GM19455 (cell line): ENCODE data around the gene SH3RF3.

Experiments used
- ATAC-seq: cut with Tn5 transposase; IDR thresholded peaks from one replicate; pipeline ENCODE4 v1.9.1; 2021; ENCODE audit not compliant: unreplicated experiment

The SH3RF3 gene

DNA sequence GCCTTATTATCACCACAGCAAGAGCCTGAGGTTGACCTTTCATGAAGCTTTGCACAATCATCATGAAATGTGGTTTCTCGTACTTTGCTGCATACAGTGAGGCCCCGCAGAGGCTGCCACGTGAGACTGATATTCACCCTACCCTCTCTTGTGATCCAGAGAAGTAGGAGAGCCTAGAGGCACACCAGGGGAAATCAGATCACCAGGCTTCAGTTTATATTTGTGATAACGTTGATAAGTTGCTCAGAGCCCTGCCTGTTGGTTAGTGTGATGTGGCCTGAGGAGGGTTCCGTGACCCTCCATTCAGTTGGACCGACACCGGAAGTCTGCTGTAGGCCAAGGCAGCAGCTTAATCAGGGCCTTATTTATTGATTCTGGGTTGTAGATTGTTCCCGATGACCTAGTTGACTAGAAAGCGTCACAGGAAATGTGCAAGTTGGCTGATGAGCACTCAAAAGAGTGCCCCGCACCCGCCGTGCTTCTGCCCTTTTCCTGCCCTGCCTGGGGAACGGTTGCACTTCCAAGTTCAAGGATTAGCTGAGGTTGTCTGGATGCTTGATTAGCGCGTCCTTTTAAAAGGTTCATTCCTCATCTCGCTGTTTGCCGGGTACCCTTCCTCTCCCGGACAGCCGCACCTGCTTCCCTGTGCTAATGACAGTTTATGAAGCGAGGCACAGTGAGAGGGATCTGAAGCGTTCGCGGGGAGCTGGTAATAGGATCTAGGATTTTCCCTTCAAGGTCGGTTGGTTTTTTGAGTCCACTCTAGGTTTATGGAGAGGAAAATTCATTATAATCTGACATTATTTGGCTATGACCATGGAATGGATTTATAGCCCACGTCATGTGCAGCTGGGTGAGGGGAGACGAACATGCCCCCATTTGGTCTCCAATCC, 146.4 kb downstream of the SH3RF3 start:
- ATAC-seq, result no peak

DNA sequence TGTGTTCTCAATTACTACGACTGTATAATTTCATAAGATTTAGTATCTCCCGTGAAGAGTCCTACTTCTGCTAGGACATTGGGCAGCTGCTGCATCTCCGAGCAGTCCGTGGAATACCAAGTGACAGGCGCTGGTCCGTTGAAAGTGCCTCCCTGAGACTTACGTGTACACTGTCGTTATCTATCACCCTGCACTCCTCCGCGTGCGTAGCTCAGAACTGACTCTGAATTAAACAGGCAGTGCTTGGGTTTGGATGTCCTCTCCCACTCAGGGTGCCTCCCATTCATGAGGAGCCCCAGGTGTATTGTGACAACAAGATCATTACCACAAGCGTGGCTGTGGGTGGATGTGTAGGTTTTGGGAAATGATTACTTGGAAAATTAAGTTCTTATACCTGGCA, 148.4 kb downstream of the SH3RF3 start:
- ATAC-seq, result no peak

DNA sequence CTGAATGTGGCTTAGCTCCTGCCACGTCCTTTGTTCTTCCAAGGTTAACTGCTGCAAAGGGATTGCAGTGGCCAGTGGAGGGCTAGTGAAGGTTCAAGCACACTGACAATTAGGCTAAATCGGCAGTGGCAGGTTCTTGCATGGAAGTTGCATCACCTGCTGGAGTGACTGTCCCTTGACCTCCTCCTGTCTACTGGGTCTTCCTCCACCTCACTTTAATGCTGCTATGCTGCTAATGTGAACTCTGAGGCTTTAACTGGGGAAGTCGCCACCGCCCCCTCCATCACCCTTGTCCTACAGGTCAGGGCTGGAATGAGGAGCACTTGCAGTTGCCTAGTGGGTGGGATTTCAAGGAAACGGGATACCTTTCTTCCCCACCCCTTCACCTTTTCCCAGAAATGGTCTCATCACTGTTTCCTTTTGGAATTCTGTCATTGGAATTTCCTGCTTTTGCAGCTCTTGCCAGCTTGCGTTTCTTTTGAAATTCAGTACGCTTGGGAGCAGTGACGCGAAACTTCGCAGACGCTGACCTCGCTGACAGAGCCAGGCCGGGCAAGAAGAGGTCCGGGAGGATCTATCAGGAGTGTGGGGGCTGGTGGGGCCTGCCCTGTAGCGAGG, 150.3 kb downstream of the SH3RF3 start:
- ATAC-seq, result no peak

DNA sequence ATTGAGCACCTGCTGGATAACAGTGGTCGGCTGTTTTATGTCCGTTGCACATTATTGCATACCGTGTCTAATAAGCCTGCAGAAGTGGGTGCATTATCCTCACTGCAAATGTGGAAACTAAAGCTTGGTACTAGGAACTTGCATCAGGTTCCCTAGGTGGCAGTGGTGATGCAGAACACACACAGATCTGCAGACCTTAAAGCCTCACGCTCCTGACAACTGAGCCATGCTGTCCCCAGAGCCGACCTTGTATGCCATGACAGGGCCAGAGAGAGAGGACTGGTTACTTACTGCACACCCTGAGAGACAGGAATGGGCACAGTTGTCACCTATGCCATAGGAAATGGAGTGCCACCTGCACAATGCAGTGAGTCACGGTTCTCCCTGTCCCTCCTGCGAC, 151.8 kb downstream of the SH3RF3 start:
- ATAC-seq, result no peak

DNA sequence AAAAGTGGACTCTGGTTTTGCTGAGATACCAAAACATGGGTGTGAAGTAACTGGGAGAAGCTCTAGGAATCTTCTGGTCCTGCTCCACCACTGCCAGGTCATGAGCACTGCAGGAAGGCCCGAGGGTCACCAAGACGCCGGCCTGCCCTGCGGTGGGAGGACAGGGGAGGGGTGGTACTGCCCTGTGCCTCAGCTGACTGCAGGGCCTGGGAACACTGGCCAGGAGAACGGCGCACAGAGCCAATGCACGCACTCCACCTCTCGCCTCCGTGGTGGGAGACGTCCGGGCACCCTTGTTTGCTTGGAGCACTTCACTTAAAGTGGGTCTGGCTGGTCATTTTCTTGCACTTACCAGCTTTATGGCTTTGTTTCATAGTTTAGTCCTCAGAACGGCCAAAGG, 153.4 kb downstream of the SH3RF3 start:
- ATAC-seq, result no peak

DNA sequence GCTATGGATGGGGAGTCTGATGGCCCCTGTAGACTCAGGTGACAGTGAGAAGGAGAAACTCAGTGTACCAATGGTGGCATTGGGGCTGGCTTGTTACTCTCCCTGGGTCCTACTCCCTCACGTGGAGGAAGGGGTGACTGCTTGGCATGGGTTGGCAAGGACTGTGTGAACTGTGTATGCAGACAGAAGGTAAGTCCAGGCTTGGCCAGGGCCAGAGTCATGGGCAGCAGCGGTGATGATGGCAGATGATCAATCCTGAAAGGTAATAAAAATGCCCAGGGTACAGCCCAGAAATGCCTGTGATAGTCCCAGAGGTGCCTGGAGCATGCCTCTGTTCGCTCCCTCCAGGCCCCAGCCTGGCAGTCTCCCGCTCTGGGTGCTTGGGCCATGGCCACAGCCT, 153.9 kb downstream of the SH3RF3 start:
- ATAC-seq, result no peak

DNA sequence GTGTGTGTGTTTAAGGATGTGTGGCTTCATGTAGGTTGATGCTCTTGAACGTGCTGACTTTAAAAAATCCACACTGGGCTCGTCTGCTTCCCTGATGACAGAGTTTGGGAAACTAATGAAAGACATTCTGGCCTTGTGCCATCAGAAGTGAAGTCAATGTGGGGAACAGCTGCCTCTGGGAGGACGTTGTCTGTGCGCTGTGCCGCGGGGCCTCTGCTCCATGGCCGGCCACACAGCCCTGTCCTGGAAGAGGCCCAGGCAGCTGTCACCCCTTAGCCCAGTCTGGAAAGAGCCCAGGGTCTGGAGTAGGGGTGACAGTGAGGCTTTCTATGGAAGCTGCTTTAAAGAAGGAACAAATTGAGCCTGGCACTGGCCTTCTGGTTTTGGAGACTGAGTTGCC, 155.8 kb downstream of the SH3RF3 start:
- ATAC-seq, result no peak

DNA sequence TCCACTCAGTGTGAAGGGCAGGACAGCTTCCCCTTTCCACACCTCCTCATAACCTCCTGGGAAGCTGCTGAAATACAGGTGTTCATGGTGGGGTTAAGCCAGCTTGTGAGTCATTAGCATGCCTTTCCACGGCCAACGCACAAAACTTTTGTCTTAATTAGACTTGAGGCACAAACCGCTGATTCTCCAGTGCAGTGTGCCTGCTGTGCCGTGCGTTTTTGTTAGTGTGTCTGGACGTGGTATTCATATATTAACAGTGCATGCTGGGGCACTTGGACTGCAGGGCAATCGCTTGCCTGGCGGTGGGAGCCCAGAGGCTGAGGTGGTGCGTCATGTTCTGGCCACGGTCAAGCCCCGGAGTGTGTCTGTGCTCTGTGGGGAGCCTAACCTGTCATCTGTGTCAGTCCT, 156.2 kb downstream of the SH3RF3 start:
- ATAC-seq, result no peak

DNA sequence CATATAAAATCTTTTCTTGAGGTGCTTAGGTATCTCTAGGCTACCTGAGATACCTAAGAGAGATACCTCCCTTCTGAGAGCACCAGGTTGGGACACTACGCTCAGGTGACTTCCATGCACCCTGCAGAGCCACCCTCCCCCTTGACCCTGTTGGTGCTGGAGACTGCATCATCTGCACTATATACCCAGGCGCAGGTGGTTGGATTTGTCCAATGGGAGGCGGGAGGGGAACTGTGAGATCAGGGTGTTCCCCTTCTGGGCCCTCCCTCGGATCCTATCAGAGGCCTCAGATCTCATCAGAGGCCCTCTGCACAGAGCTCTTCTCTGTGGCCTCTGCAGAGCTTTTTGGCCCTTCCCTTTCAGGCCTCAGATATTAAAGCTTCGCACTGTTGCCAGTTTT, 158.4 kb downstream of the SH3RF3 start:
- no peak for ATAC-seq

DNA sequence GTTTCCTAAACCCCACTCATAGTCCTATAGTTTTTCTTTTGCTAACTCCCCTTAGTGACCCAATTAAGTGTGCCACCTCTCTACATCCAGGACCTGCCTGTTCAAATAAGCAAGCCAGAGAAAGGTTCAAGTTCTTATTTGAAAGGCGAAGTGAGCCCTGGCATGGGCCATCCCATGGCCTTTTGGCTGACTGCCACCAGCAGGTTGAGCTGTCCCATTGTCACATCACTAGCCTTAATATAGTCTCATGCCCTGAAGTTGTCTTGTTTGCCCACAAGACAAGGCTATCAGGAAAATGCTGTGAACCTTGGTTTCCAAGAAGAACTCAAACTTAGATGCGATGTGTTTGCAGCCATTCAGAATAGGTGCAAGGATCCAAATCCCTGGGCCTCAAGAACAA, 158.8 kb downstream of the SH3RF3 start:
- ATAC-seq, result no peak

DNA sequence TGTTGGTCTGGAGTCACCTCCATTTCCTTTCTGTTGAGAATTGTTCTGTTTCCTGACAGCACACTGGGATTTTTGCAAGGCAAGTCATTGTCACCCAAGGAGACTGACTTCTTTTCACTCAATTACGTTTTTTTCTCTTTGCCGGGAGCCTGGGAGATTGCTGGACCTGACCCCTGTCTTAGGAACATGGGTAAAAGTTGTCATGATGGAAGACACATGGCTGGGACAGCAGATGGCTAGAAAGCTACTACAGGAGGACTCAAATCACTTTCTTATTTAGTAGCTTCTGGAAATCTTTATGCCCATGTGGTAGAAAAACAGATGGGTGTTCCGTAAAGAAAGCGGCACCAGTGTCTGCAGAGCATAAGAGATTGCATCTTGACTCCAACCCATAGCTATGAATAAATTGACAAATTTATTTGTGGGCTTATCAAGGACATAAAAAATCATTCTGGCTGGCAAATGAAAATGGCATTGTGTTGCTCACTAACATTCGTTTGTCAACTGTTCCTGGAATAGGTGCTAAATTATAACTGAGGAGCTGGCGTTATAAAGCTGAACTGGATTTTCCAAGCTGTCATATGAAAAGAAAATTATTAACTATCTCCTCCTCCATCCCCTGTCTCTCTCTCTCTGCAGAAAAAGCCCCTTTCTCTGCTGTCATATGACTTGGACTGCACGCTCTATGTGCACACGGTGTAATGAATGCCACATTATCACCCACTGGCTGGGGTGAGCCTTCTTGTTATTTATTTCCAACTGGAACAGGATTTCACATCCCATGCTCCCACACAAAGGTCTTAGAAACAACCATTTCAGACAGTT, 159.8 kb downstream of the SH3RF3 start:
- no peak for ATAC-seq

DNA sequence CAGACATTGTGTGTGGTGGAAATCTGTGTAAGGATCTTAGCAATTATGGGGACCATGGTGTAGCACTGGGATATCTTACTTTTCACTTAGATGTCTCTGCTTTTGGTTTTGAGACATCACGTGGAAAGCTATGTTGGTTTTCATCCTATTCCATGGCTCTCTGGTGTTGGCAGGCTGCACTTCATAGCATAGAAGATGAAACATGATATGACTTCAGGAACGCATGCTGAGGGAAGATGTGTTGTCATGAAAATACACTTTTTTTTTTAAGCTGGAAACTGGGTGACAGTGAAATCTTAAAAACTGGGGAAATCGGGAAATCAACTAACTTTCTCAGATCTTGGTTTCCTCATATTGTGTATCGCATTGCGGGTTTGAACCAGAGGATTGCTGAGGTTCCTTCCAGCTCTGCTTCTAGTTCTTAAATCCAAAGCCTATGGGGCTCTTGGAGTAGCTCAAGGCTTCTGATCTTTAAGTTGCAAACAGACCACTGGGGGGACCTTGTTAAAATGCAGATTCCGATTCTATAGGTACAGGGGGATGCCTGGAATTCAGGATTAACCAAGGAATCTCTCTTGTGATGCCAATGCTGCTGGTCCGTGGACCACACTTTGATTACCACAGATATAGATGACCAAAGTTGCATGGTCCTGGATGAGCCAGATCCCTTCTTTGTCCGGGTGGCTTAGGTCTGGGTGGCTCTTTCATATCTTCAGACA, 160.7 kb downstream of the SH3RF3 start:
- no peak for ATAC-seq

DNA sequence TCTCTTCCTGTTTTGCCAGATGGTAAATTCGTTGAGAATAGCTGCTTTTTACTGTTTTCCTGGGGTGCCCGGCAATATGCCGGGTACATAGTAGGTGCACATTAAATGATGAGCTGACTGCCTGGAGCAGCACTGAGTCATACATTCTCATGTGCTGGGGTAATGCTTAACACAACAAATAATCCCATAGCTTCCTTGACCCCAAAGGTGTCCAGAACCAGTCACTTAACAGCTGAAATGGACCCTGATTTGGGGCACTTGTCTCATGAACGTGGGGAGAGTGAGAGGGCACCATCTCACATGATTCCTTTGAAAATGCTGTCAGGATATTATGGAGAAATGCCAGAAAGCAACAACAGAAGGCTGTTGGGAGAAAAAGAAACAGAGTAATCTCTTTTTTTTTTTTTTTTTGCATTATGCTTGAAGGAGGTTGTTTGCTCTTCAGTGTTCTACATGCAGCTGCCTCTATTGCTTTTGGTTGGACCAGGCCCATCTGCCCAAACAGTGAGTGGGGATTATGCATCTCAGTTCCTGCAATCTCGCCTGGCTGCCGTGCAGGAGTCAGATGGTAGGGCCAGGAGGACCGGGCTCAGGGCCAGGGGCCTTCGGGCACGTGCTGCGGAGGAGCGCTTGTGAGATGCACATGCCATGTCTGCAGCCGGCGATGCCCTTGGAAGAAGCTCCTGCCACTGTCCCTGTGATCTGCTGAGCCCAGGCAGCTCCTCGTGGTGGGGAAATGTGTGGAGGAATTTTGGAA, 162.1 kb downstream of the SH3RF3 start:
- no peak for ATAC-seq

DNA sequence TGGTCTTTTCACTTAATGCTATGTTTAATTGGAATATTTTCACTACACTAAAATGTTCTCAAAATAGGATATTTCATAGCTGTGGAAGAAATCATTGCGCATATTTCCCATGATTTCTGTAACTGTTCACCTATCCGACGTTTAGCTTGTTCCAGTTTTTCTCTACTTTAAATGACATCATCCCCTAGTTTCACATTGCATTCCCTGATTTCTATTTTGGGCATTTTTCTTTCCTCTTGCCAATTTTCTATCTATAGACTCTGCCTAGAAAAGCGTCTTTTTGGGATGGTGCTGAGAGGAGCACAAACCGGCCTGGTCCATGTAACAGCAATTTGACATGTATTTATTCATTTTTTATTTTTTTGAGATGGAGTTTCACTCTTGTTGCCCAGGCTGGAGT, 163.4 kb downstream of the SH3RF3 start:
- ATAC-seq, result no peak

DNA sequence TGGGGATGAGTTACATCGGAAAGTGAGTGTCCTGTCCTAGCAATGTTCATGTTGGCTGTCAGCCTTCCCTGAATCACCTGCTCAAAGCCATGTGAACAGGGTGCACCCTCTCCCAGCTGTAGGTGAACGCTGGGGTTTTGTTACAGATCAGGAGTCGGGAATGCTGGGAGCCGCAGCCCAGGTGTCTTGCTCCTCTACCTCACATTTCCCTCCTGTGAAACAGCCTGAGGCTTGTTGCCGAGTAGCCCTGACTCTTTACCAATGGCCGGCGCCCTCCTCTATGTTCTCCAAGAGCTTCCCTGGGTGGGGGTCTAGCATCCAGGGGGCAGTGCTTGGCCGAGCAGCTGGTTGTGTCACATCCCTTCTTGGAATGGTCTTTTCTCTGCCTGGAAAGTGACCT, 164.7 kb downstream of the SH3RF3 start:
- ATAC-seq, result no peak

DNA sequence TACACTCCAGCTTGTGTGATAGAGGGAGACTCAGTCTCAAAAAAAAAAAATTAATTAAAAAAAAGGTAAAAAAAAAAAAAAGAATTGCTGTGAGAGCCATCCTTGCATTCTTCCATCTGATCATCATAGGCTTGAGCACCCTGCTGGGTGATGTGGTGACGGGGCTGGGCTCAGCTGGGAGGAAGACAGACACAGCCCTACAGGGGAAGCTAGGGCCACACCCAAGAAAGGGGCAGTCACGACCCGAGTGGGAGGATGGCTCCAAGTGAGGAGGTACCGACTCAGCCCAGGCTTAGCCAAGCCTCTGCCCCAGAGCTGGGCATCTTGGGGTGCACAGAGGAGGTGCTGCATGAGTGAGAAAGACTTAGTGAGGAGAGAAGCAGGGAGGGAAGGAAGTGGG, 165.5 kb downstream of the SH3RF3 start:
- no peak for ATAC-seq

DNA sequence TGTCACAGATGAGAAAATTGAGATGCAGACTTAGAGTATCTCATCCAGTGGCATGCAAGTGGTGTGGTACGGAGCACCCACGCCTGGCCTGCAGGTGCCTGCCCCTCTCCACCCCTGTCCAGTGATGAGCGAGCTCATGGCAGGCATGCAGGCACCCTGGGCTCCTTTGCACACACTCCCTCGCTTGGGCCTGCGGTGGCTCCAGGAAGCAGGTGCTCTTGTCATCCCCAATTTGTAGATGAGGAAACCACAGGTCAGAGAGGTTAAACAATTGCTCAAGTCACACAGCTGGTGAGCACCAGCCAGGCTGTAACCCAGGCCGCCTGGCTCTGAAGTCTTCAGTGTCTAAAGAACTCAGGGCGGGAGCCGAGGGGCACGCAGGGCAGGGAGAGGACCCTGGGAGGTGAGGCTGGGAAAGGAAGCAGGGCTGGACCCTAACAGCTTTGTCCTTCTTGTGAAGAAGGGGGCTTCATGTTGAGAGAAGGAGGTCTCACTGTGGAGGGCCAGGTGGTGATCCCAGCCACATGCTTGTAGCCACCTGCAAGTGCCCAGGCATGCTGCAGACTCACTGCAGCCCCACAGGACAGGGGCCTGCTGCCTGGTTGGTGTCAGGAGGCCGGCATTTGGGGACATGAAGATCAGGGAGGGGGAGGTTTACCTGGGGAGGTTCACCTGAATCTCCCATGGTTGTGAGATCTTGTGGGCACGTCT, 166.2 kb downstream of the SH3RF3 start:
- ATAC-seq, result no peak

DNA sequence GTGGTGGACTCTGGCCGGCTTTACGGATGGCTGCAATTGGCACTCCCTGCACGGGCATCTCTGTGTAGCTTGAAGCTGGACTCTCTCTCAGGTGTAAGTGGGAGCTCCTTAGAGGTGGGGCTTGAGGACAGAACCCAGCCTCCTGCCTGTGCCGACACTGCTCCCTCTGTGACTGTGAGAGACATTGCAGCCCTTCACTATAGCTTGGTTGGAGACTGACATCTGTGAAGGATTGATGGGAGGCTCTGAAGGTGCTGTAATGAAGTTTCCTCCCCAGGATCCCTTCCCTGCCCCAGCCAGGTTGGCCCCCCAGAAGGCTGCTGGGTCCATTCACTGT, 166.7 kb downstream of the SH3RF3 start:
- no peak for ATAC-seq

DNA sequence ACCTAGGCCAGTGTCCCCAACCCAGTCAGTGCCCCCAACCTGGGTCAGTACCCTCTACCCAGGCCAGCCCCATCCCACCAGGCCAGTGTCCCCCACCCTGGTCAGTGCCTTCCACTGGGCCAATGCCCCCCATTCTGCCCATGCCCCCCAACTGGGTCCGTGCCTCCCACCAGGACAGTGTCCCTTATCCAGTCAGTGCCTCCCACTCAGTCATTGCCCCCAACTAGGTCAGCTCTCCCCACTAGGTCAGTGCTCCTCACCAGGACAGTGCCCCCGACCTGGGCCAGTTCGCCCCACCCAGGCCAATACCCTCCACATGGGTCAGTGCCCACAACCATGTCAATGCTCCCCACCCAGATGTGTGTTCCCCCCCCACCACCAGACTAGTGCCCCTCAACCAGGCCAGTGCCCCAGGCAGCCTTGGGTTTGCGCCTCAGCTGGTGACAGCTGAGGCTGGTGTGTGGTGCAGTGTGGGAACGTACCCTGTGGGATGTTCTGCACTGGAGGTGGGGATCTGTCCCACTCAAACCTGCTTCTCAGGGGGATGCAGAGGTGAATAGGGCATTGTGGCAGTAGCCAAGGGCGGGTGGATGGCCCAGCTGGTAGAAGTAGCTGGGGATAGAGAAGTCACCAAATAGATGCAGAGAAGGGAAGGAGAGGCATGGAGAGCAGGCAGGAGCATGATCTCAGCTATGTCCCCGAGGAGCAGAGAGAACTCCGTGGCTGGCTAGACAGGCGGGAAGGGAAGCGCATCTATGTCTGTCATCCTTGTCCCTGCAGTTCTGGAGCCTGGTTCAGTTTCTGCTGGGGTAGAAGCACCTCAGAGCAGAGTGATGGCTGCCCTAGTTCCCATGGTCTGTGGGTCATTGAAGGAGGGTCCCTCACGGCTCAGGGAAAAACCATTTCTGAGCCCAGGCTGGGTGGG, 168.8 kb downstream of the SH3RF3 start:
- no peak for ATAC-seq
